ENCODE data around the gene AHSA1. TPM values are rescaled to one million over a fixed set of nuclear protein-coding genes. Genes with fewer than 3 reads are reported as not detected.

AHSA1 gene
- total and polyA plus RNA-seq, 2 donors (not counting 1 experiment from before 2014, with no cell fraction given): 83.2 to 87.5 TPM

- intact Hi-C loops (cut with micrococcal nuclease): no loop called here
- peaks cover 5 to 75% of the 10 kb centered on the region in 2 experiments for H3K36me3 ChIP-seq (replicated peaks in 1 of 2; ENCODE audit: control extremely low read depth in 1 of 2, control insufficient read depth in 1 of 2, extremely low read depth in 1 of 2, insufficient read depth in 2 of 2, low read length in 1 of 2)
Observed at GRCh38 chr14:77426396-77426795, 31.5 kb upstream of the AHSA1 start.

GRCh38 chr14:77436042-77436441 is 21.9 kb upstream of the AHSA1 start:
- no peak overlapping the region for H3K4me3 Mint-ChIP-seq
- H3K4me1 Mint-ChIP-seq: no peaks in the 10 kb centered on the region

More at GRCh38 chr14:77426396-77426795, 31.5 kb upstream of the AHSA1 start:
- Histone ChIP-seq H3K9me3 (ENCODE audit: control extremely low read depth in 1 of 3, control insufficient read depth in 2 of 3, insufficient read depth in 1 of 3, low read length in 2 of 3) (no peaks in the 10 kb centered on the region), H3K27ac (ENCODE audit: low read length in 2 of 2) (no peak overlapping the region), H2AFZ (ENCODE audit: insufficient read depth, low read depth, low read length, poor library complexity, severe bottlenecking) (no peak overlapping the region), H3K4me3 (ENCODE audit: control extremely low read depth in 1 of 5, extremely low read depth in 1 of 5, insufficient read depth in 1 of 5, low read depth in 2 of 5, low read length in 4 of 5) (no peak overlapping the region), H3K27me3 (replicated peaks in 1 of 4; ENCODE audit: control extremely low read depth in 1 of 4, control insufficient read depth in 3 of 4, insufficient read depth in 4 of 4, low read length in 3 of 4) (no peaks in the 10 kb centered on the region), H3K4me1 (ENCODE audit: control insufficient read depth in 2 of 2, insufficient read depth in 2 of 2, low read length in 2 of 2) (no peaks in the 10 kb centered on the region), H3K9ac (ENCODE audit: low read length) (no peak overlapping the region), H3K4me2 (replicated peaks; ENCODE audit: low read depth, low read length, poor library complexity, severe bottlenecking) (no peak overlapping the region), H3K79me2 (ENCODE audit: control insufficient read depth, insufficient read depth, low read length) (no peaks in the 10 kb centered on the region), H4K20me1 (ENCODE audit: control insufficient read depth, insufficient read depth, low read length, poor library complexity, severe bottlenecking) (no peaks in the 10 kb centered on the region)
- Mint-ChIP-seq H3K27me3 (no peaks in the 10 kb centered on the region), H3K4me1 (no peaks in the 10 kb centered on the region), H3K9me3 (ENCODE audit: insufficient read depth) (no peaks in the 10 kb centered on the region), H3K27ac (no peak overlapping the region), H3K4me3 (no peak overlapping the region)
- ATAC-seq (ENCODE audit: low read depth): no peak
- no peak for TF ChIP-seq EZH2 (IDR thresholded peaks at IDR 0.05; ENCODE audit: borderline replicate concordance, insufficient read depth, low read depth, low read length, poor library complexity, severe bottlenecking)
- TF ChIP-seq, protein P1, sequence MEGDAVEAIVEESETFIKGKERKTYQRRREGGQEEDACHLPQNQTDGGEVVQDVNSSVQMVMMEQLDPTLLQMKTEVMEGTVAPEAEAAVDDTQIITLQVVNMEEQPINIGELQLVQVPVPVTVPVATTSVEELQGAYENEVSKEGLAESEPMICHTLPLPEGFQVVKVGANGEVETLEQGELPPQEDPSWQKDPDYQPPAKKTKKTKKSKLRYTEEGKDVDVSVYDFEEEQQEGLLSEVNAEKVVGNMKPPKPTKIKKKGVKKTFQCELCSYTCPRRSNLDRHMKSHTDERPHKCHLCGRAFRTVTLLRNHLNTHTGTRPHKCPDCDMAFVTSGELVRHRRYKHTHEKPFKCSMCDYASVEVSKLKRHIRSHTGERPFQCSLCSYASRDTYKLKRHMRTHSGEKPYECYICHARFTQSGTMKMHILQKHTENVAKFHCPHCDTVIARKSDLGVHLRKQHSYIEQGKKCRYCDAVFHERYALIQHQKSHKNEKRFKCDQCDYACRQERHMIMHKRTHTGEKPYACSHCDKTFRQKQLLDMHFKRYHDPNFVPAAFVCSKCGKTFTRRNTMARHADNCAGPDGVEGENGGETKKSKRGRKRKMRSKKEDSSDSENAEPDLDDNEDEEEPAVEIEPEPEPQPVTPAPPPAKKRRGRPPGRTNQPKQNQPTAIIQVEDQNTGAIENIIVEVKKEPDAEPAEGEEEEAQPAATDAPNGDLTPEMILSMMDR (IDR thresholded peaks at IDR 0.05): no peak
- no peak for DNase-seq
- no CpG with 5 or more reads among the region's 3 CpGs for WGBS (ENCODE audit: insufficient coverage)
- CTCF ChIA-PET: no interaction called here
- POLR2A ChIA-PET: no interaction called here

More at GRCh38 chr14:77436042-77436441, 21.9 kb upstream of the AHSA1 start:
- Histone ChIP-seq H3K9me3 (ENCODE audit: control extremely low read depth in 1 of 3, control insufficient read depth in 2 of 3, insufficient read depth in 1 of 3, low read length in 2 of 3) (no peaks in the 10 kb centered on the region), H3K4me3 (ENCODE audit: control extremely low read depth in 1 of 5, extremely low read depth in 1 of 5, insufficient read depth in 1 of 5, low read depth in 2 of 5, low read length in 4 of 5) (no peak overlapping the region), H3K27ac (ENCODE audit: low read length in 2 of 2) (no peak overlapping the region), H4K20me1 (ENCODE audit: control insufficient read depth, insufficient read depth, low read length, poor library complexity, severe bottlenecking) (no peaks in the 10 kb centered on the region), H3K4me1 (ENCODE audit: control insufficient read depth in 2 of 2, insufficient read depth in 2 of 2, low read length in 2 of 2) (no peaks in the 10 kb centered on the region), H3K27me3 (replicated peaks in 1 of 4; ENCODE audit: control extremely low read depth in 1 of 4, control insufficient read depth in 3 of 4, insufficient read depth in 4 of 4, low read length in 3 of 4) (no peaks in the 10 kb centered on the region), H2AFZ (ENCODE audit: insufficient read depth, low read depth, low read length, poor library complexity, severe bottlenecking) (no peak overlapping the region), H3K36me3 (replicated peaks in 1 of 2; ENCODE audit: control extremely low read depth in 1 of 2, control insufficient read depth in 1 of 2, extremely low read depth in 1 of 2, insufficient read depth in 2 of 2, low read length in 1 of 2) (peaks cover 0 to 56% of the 10 kb centered on the region in 2 experiments), H3K4me2 (replicated peaks; ENCODE audit: low read depth, low read length, poor library complexity, severe bottlenecking) (no peak overlapping the region), H3K79me2 (ENCODE audit: control insufficient read depth, insufficient read depth, low read length) (no peaks in the 10 kb centered on the region), H3K9ac (ENCODE audit: low read length) (no peak overlapping the region)
- no peak for ATAC-seq (ENCODE audit: low read depth)
- Mint-ChIP-seq H3K27me3 (no peaks in the 10 kb centered on the region), H3K27ac (no peak overlapping the region), H3K9me3 (ENCODE audit: insufficient read depth) (no peaks in the 10 kb centered on the region)
- POLR2A ChIA-PET: no interaction called here
- intact Hi-C loops (cut with micrococcal nuclease): no loop called here
- WGBS (ENCODE audit: insufficient coverage): no CpG with 5 or more reads among the region's 3 CpGs
- CTCF ChIA-PET: no interaction called here
- TF ChIP-seq, protein P1 (IDR thresholded peaks at IDR 0.05): no peak
- TF ChIP-seq EZH2 (IDR thresholded peaks at IDR 0.05; ENCODE audit: borderline replicate concordance, insufficient read depth, low read depth, low read length, poor library complexity, severe bottlenecking): no peak
- no peak for DNase-seq

Data from B cell (primary cell).